GF-D8 (cell line): ENCODE results near the gene WDR64.
"Not testable (repeated sequence)": the region's sequence is repeated elsewhere in the genome, so short reads cannot be mapped to it uniquely, and the experiment has no call there.

Experiments used
- DNase-seq: peaks from one replicate; lab custom pipeline; 2025; lab: John Stamatoyannopoulos, UW

WDR64 gene

GRCh38 chr1:241701483-241702295 is 49.6 kb downstream of the WDR64 start:
- DNase-seq: no peak

DNA sequence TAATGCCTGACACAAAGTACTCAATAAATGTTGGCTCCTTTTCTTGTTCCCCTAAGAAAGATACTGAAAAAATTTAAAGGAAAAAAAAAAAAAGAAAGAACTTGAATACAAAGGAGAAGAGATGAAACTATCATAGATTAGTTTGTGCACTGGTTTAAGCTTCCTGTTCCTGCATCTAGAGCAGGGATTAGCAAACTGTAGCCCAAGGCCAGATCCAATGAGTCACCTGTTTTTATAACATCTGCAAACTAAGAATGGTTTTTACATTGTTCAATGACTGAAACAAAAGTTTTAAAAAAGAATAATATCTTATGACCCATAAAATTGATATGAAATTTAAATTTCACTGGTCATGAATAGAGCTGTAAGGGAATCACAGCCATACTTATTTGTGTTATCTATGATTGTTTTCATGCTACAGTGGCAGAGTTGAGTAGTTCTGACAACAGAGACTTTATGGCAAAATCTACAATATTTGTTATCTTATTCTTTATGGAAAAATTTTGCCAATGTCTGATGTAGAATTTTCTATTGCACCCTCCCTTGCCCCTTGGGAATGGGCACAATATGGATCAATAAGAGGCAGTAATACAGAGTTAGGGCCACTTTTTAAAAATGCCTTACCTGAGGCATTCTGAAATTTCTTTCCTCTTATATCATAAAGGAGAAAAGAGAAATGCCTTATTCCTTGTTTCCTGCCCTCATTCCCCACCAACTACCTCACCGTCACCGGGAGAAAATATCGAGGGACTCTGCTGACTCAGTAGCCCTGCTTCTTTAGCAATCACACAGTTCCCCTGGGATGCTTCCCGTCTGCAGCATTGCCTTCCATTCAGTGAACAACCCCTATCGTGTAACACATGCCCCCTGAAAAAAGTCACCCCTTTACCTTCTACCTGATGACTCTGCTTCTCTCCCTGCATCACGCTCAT is 50.6 kb downstream of the WDR64 start:
- DNase-seq: no peak

GRCh38 chr1:241703739-241704138 is 51.7 kb downstream of the WDR64 start:
- DNase-seq: not testable (repeated sequence)

DNA sequence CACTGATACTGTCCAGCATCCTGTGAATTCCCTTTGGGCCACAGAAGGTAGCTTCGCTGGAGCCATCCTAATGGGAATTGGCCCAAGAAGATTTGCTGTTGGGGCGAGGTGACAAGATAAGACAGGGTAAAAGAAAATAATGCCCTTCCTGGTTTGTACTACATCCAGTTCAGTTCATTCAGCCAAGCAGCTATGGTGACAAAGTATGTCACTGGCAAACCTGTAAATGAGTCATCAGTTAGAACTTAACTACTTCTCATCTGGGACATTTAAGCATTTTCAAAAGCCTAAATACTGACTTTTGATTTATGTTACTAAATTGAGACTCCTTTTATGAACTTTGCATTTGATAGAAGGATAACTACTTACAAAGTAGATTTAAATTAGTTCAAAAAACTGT is 54.2 kb downstream of the WDR64 start:
- DNase-seq: no peak

DNA sequence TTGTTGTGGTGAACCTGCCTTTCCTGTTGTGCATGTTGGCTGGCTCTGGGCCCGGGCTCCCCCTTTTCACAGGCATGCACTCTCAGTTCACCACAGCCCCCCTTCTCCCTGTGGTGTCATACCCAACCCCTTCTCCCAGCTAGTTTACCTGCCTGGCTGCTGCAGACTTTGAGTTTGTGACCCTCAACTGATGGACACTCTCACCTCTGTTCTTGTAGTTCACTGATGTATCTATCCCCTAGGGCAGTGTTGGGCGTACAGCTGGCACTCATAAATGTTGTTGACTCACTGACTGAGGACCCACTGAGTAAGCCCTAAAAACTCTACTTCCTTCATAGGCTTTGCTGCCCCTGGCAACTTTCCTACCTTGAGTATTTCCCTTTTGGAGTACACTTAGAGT is 54.9 kb downstream of the WDR64 start:
- no peak for DNase-seq

DNA sequence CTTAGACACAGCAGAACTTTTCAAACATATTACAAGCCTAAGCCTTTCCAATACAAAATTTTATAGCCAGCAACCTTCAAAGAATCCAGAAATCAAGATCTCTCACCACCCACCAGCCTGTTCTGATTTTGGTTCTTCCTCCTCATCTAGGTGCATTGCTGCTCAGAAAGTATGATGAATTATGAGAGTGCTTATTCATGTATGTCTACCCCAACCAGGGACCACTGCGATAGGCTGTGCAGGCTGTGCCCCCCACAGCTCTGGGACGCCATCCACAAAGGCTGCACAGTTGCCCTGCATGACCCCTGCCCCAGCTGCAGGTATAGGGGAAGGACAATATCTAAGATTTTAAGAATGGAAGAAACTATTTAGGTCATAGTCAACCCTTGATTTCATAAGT is 55.4 kb downstream of the WDR64 start:
- no peak for DNase-seq

DNA sequence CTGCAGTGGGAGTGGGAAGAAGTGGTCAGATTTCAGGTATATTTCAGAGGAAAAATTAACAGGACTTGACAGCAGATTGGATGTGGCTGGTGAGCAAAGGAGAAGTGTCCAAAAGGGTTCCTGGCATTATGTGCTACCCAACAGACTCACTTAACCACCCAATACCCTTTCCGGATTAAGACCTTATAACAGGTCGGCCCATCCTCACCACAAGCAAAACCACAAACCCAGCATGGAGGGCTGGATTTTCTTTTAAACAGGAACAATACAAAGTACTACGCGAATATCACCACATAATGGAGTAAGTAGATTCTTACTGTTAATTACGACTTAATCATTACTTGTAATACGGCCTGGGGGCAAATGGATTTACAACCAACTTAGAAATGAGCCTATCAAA is 59.2 kb downstream of the WDR64 start:
- no peak for DNase-seq

DNA sequence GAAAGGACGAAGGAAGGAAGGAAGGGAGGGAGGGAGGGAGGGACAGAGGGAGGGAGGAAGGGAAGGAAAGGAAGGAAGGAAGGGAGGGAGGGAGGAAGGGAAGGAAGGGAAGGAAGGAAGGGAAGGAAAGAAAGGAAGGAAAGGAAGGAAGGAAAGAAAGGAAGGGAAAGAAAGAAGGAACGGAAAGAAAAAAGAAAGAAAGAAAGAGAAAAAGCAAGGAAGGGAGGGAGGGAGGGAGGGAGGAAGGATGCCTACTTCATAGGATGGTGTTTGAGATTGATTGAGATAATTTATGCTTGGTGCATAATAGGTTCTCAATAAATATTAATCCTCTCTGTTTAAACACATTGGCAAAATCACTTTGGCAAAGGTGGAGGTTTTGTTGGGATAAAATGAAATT is 61.2 kb downstream of the WDR64 start:
- no peak for DNase-seq

DNA sequence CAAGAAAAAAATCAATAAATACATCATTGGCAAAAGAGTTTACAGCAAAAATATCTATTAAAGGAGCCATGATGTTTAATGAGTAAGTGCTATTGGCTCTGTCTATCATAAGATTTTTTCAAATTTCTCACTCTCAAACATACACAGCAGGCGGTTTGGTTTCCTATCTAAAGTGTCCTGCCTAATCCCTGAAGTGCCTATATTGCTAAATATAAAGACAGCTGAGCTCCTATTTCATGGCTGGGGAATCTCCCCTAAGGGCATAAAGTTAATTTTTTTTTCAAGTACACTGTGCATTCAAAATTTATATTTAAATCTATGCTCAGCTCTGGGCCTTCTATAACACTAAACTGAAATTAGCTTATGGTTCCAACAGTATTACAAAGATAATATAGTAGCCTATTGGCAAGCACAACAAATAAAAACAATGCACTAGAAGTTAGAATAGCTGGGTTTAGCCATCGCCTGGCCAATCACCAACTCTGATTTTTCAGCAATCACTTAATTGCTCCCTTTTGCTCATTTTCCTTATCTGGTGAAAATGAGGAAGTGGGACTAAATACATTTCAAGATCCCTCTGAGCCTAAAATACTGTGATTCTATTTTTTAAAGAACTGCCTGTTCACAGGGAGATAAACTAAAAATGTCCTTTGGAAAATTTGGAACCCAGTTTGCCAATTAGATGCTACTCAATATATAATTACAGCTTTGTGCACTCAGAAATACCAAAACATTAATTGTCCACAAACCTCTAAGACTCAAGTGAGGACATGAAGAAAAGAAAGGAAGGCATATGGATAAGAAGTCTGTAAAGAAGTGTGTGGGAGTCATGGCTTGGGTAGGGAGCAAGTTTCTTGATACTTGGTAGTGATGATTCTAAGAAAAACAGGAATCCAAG is 62.5 kb downstream of the WDR64 start:
- DNase-seq: no peak

GRCh38 chr1:241715435-241715834 is 63.4 kb downstream of the WDR64 start:
- no peak for DNase-seq

DNA sequence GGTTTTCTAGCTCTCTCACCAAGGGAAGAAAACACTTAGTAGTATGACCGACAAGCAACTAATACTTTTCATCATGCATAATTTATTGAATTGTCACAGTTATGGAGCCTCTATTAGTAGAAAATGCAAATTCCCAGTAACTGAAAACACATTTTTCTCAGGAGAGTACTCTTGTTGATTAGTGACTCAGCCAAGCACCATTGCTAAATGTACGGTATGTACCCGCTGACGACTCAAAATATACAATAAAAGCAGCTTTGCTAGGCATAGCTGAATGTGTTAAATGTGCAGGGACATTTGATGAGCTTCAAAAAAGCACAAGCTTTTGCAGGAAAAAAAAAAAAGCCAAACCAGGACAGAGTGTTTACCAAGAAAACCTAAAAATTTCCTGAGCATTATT is 63.9 kb downstream of the WDR64 start:
- DNase-seq: no peak

- DNase-seq: no peak
Observed at GRCh38 chr1:241716915-241717656, 65.0 kb downstream of the WDR64 start.

- no peak for DNase-seq
Observed at GRCh38 chr1:241717975-241718374, 65.9 kb downstream of the WDR64 start.

- no peak for DNase-seq
Observed at GRCh38 chr1:241721011-241721410, 68.9 kb downstream of the WDR64 start.

- DNase-seq: no peak
Observed at GRCh38 chr1:241722947-241723346, 70.9 kb downstream of the WDR64 start.

- no peak for DNase-seq
Observed at GRCh38 chr1:241724741-241725356, 72.8 kb downstream of the WDR64 start.

DNA sequence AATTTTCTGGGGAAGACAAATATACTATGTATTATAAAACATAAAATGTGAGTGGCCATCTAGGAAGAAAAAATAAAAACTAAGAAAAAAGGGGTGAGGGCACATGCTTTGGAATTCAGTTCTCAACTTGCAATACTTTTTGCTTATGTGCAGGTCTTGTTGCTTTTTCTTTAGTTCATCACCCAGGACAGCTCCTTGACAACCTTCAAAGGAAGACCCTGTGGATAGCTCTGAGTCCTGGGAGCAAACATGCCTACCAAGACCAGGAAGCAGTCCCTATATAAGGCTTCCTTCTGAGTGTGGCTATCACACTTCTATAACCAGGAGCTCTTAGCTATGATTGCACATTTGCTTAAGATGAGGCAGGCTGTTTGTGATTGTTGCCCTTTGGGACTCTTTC is 78.0 kb downstream of the WDR64 start:
- no peak for DNase-seq

DNA sequence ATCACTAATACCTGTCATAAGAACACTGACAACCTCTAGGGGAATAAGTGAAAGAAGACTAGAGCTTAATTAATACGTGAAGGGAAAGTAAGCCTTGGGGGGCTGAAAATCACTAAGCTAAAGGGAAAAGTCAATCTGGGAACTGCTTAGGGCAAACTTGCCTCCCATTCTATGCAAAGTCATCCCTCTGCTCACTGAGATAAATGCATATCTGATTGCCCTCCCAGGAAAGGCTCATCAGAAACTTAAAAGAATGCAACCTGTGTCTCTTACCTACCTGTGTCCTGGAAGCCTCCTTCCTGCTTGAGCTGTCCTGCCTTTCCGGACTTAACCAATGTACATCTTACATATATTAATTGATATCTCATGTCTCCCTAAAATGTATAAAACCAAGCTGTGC is 81.8 kb downstream of the WDR64 start:
- DNase-seq: no peak

DNA sequence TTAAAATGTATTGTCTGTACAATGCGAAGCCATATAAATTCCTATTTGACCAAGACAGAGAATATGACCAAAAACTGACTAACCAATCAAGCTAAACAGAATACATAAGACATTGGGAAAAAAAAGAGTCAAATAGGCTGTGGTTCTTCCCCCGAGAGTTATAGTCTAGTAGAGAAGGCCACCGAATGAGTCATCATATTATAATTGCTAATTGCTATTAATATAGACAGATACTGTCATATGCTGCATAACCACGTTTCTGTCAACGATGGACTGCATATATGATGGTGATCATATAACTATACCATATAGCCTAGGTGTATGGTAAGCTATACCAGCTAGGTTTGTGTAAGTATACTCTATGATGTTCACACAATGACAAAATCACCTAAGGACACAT is 82.5 kb downstream of the WDR64 start:
- DNase-seq: no peak

GRCh38 chr1:241735493-241735926 is 83.4 kb downstream of the WDR64 start:
- DNase-seq: not testable (repeated sequence)

DNA sequence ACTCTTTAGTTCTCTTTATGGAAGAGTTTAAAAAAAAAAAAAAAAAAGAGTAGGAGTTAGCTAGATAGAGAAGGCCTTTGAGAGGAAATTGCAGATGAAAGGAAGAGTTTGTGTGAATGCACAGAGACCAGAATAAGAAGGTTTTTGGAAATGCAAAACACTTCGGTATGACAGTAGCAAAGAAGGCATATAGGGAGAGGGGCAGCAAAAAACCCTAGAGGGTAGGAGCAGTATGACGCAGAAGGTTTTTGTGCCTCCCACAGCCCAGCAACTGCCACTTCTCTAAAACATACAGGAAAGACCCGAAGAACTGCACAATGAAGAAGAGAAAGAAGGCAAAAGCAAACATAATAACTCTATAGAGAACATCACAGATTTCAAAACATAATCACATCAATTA is 84.3 kb downstream of the WDR64 start:
- no peak for DNase-seq
